ENCODE results near the gene ATG16L1.

The ATG16L1 gene

GRCh38 chr2:233211548-233211895, 40.0 kb upstream of the ATG16L1 start:
- H3K27me3 ChIP-seq (replicated peaks; ENCODE audit: insufficient read depth, low read length) = no peaks in the 10 kb centered on the region
- DNase-seq = no peak

GRCh38 chr2:233213011-233213410, 38.5 kb upstream of the ATG16L1 start:
- DNase-seq = no peak
- Histone ChIP-seq H2AFZ (ENCODE audit: low read length) (no peak overlapping the region), H3K9me2 (replicated peaks; ENCODE audit: insufficient read depth, low read length) (no peaks in the 10 kb centered on the region), H3K27ac (ENCODE audit: low read length) (no peak overlapping the region), H3K4me2 (ENCODE audit: low read depth, low read length) (no peak overlapping the region), H3K27me3 (replicated peaks; ENCODE audit: insufficient read depth, low read length) (no peaks in the 10 kb centered on the region), H3K4me1 (ENCODE audit: low read length) (no peaks in the 10 kb centered on the region), H3K9me3 (replicated peaks; ENCODE audit: insufficient read depth, low read length) (no peaks in the 10 kb centered on the region), H3K4me3 (ENCODE audit: low read length) (no peak overlapping the region), H3K9ac (ENCODE audit: low read length) (no peak overlapping the region), H3F3A (ENCODE audit: insufficient read depth, low read length) (no peaks in the 10 kb centered on the region), H3K36me3 (replicated peaks; ENCODE audit: insufficient read depth, low read length) (no peaks in the 10 kb centered on the region), H4K20me1 (ENCODE audit: insufficient read depth, low read length) (no peaks in the 10 kb centered on the region), H3K79me2 (ENCODE audit: low read length) (no peaks in the 10 kb centered on the region)
- TF ChIP-seq CTCF (IDR thresholded peaks at IDR 0.05; ENCODE audit: low read length) (no peak), EZH2phosphoT487 (IDR thresholded peaks at IDR 0.05; ENCODE audit: low read length) (no peak), EZH2 (optimal IDR thresholded peaks at IDR 0.05; ENCODE audit: low read depth, low read length) (no peak)

More at GRCh38 chr2:233211548-233211895, 40.0 kb upstream of the ATG16L1 start:
- H2AFZ ChIP-seq (ENCODE audit: low read length) = no peak overlapping the region
- no peak overlapping the region for H3K27ac ChIP-seq (ENCODE audit: low read length)
- no peak overlapping the region for H3K9ac ChIP-seq (ENCODE audit: low read length)
- H3K4me1 ChIP-seq (ENCODE audit: low read length) = no peaks in the 10 kb centered on the region
- no peak overlapping the region for H3K4me2 ChIP-seq (ENCODE audit: low read depth, low read length)
- no peaks in the 10 kb centered on the region for H3K9me2 ChIP-seq (replicated peaks; ENCODE audit: insufficient read depth, low read length)
- no peaks in the 10 kb centered on the region for H3K79me2 ChIP-seq (ENCODE audit: low read length)
- TF ChIP-seq EZH2 (optimal IDR thresholded peaks at IDR 0.05; ENCODE audit: low read depth, low read length) (no peak), EZH2phosphoT487 (IDR thresholded peaks at IDR 0.05; ENCODE audit: low read length) (no peak), CTCF (IDR thresholded peaks at IDR 0.05; ENCODE audit: low read length) (no peak)
- no peaks in the 10 kb centered on the region for H3K36me3 ChIP-seq (replicated peaks; ENCODE audit: insufficient read depth, low read length)
- no peaks in the 10 kb centered on the region for H4K20me1 ChIP-seq (ENCODE audit: insufficient read depth, low read length)
- no peaks in the 10 kb centered on the region for H3K9me3 ChIP-seq (replicated peaks; ENCODE audit: insufficient read depth, low read length)
- H3K4me3 ChIP-seq (ENCODE audit: low read length) = no peak overlapping the region
- H3F3A ChIP-seq (ENCODE audit: insufficient read depth, low read length) = no peaks in the 10 kb centered on the region

- Histone ChIP-seq H3K27ac (ENCODE audit: low read length) (no peak overlapping the region), H4K20me1 (ENCODE audit: insufficient read depth, low read length) (no peaks in the 10 kb centered on the region), H3K4me1 (ENCODE audit: low read length) (no peaks in the 10 kb centered on the region), H3K79me2 (ENCODE audit: low read length) (no peaks in the 10 kb centered on the region), H3K27me3 (replicated peaks; ENCODE audit: insufficient read depth, low read length) (no peaks in the 10 kb centered on the region), H3K4me2 (ENCODE audit: low read depth, low read length) (no peak overlapping the region), H3K36me3 (replicated peaks; ENCODE audit: insufficient read depth, low read length) (no peaks in the 10 kb centered on the region), H3K9me2 (replicated peaks; ENCODE audit: insufficient read depth, low read length) (no peaks in the 10 kb centered on the region), H3K9ac (ENCODE audit: low read length) (no peak overlapping the region), H3K4me3 (ENCODE audit: low read length) (no peak overlapping the region), H3F3A (ENCODE audit: insufficient read depth, low read length) (no peaks in the 10 kb centered on the region), H2AFZ (ENCODE audit: low read length) (no peak overlapping the region), H3K9me3 (replicated peaks; ENCODE audit: insufficient read depth, low read length) (no peaks in the 10 kb centered on the region)
- no peak for DNase-seq
- no peak for TF ChIP-seq CTCF (IDR thresholded peaks at IDR 0.05; ENCODE audit: low read length)
- TF ChIP-seq EZH2phosphoT487 (IDR thresholded peaks at IDR 0.05; ENCODE audit: low read length) = no peak
- no peak for TF ChIP-seq EZH2 (optimal IDR thresholded peaks at IDR 0.05; ENCODE audit: low read depth, low read length)
These were observed 37.5 kb upstream of the ATG16L1 start for GRCh38 chr2:233213975-233214374.

Data from MM.1S (cell line).